Brain microvascular endothelial cell (primary cell): ENCODE data around the gene THOC2.
"Not testable (repeated sequence)": the region's sequence is repeated elsewhere in the genome, so short reads cannot be mapped to it uniquely, and the experiment has no call there.

ENCODE experiments used
- DNase-seq: peaks from one replicate; pipeline ENCODE4 v3.0.0-alpha.2; 2020
- H3K27ac ChIP-seq: fragments of 250-450 bp; sonication (Bioruptor Pico); 2 replicates; pipeline ENCODE4 v1.5.1; 2020; ENCODE audit warnings: mild to moderate bottlenecking, moderate library complexity
- H3K27me3 ChIP-seq: fragments of 250-450 bp; sonication (Bioruptor Pico); replicated peaks from 2 replicates; pipeline ENCODE4 v1.5.1; 2020; ENCODE audit warnings: mild to moderate bottlenecking
- H3K36me3 ChIP-seq: fragments of 250-450 bp; sonication (Bioruptor Pico); replicated peaks from 2 replicates; pipeline ENCODE4 v1.5.1; 2020; ENCODE audit warnings: mild to moderate bottlenecking
- H3K4me3 ChIP-seq: 2 replicates; pipeline ENCODE4 v1.5.1; 2011; ENCODE audit warnings: low read depth, mild to moderate bottlenecking, control low read depth, low read length, moderate library complexity
- CTCF ChIP-seq: IDR thresholded peaks from 2 replicates; pipeline ENCODE4 v1.5.1; 2011; ENCODE audit warnings: low read depth, mild to moderate bottlenecking, moderate library complexity, low read length, control low read depth, inconsistent platforms; ENCODE audit errors: missing control alignments
- in situ Hi-C: cut with HindIII; loops from 2 replicates; pipeline ENCODE4 v1.10.0; 2017; ENCODE audit warnings: low sequenced_read_pairs, low pct_ligation_motif_present

The THOC2 gene

GRCh38 chrX:123731258-123731986 lies 1.4 kb downstream of the THOC2 start:
- Histone ChIP-seq H3K4me3 (peak overlapping the region; percentile 88), H3K27me3 (no peaks in the 10 kb centered on the region), H3K36me3 (no peaks in the 10 kb centered on the region), H3K27ac (peak overlapping the region; percentile 24)
- TF ChIP-seq CTCF = no peak
- peak; percentile 31 for DNase-seq
- in situ Hi-C loops = no loop called here

DNA sequence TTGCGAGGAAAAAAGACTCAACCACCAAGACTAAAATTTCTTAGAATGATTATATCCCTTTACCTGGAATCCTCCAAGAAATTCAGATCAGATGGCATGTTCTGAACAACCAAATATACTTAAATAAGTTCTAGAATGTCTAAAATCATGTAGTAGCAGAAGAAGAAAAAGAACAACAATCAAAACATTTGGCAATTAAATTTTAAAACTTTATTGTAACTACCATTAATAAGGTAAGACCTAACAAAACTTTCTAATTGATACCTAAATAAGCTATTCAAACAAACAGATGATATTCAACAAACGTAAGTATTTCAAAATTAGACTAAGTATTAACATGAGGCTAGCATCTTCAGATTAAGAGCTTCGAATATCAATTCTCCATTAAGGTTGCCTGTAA lies 4.3 kb downstream of the THOC2 start:
- DNase-seq = no peak
- in situ Hi-C loops = no loop called here
- Histone ChIP-seq H3K27me3 (no peaks in the 10 kb centered on the region), H3K27ac (no peak overlapping the region), H3K36me3 (no peaks in the 10 kb centered on the region), H3K4me3 (no peak overlapping the region)
- TF ChIP-seq CTCF = no peak

GRCh38 chrX:123728016-123728415 lies 4.8 kb downstream of the THOC2 start:
- H3K27ac ChIP-seq = no peak overlapping the region
- in situ Hi-C loops = no loop called here
- no peak for DNase-seq

GRCh38 chrX:123722193-123722592 lies 10.7 kb downstream of the THOC2 start:
- in situ Hi-C loops = not testable (repeated sequence)

More at GRCh38 chrX:123728016-123728415, 4.8 kb downstream of the THOC2 start:
- Histone ChIP-seq H3K27me3 (no peaks in the 10 kb centered on the region), H3K4me3 (no peak overlapping the region), H3K36me3 (no peaks in the 10 kb centered on the region)
- no peak for TF ChIP-seq CTCF

GRCh38 chrX:123720486-123720885 lies 12.4 kb downstream of the THOC2 start:
- Histone ChIP-seq H3K4me3 (no peak overlapping the region), H3K27me3 (no peaks in the 10 kb centered on the region), H3K36me3 (no peaks in the 10 kb centered on the region), H3K27ac (no peak overlapping the region)
- TF ChIP-seq CTCF = no peak
- DNase-seq = no peak
- in situ Hi-C loops = no loop called here

More at GRCh38 chrX:123722193-123722592, 10.7 kb downstream of the THOC2 start:
- H3K27ac ChIP-seq, H3K27me3 ChIP-seq, DNase-seq, H3K36me3 ChIP-seq, H3K4me3 ChIP-seq: not testable (repeated sequence)

DNA sequence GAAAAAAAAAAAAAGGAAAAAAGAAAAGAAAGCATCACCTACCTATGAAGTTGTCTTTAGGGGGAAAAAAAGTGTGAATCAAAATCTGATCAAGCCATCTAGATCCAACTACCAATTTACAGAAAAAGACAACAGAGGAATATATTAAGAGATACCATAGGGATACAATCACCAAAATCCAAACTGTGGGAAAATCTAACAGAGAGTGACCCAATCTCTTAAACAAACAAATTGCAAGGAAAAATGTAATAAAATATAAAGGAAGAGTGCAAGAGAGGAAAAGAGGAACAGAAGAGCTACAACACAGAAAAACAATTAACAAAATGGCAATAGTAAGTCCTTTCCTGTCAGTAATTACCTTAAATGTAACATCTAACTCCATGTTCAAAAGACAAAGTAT lies 19.0 kb downstream of the THOC2 start:
- TF ChIP-seq CTCF = no peak
- H3K36me3 ChIP-seq = no peaks in the 10 kb centered on the region
- no peak for DNase-seq
- H3K27ac ChIP-seq = peak overlapping the region; percentile 31
- in situ Hi-C loops = no loop called here
- H3K4me3 ChIP-seq = no peak overlapping the region
- H3K27me3 ChIP-seq = no peaks in the 10 kb centered on the region
